ENCODE measurements around the gene NBPF8. TPM values are rescaled to one million over a fixed set of nuclear protein-coding genes. Genes with fewer than 3 reads are reported as not detected.
"Not testable (repeated sequence)": the region's sequence is repeated elsewhere in the genome, so short reads cannot be mapped to it uniquely, and the experiment has no call there.

The NBPF8 gene
- polyA plus RNA-seq (2011; rRNA removed) (10.2 and 11.4 TPM in 2 replicates), polyA plus RNA-seq (2017; fragmentation: RNase III; extraction: RNeasy Plus Mini Kit Qiagen cat#74134 plus additional on column Dnase treatment) (4.4 to 4.7 TPM (median 4.5 TPM) in 3 replicates), polyA minus RNA-seq (2011; rRNA and poly(A)+ RNA removed) (4.7 and 5.6 TPM in 2 replicates)
- polyA plus RNA-seq (2012; cell fraction: cytosol; rRNA removed) = 3.7 and 3.9 TPM in 2 replicates
- polyA plus RNA-seq (2012; cell fraction: nucleus; rRNA removed) = 7.5 and 10.5 TPM in 2 replicates

GRCh38 chr1:120414911-120415480 lies at the start of gene NBPF8:
NBPF8 (plus strand) TSS chr1:120415035; CDS start chr1:120436523, 21,488 bp downstream.
- POLR2A ChIA-PET, H3K4me1 ChIP-seq, CTCF ChIA-PET, H3K9me3 ChIP-seq, FAIRE-seq: not testable (repeated sequence)
- ATAC-seq (peak; percentile 99 to 100), DNase-seq (ENCODE audit: low read depth in 1 of 2, low spot score in 1 of 2) (peak in 1 of 2 experiments; percentile 64)
- WGBS (ENCODE audit: missing lambda C conversion rate) = no CpG with 5 or more reads among the region's 64 CpGs
- peak within 1 kb of the TSS; percentile 62; the same call in 2 of the 3 replicates for H3K4me2 ChIP-seq
- peak within 1 kb of the TSS; percentile 54 for H3K4me3 ChIP-seq
- H3K27ac ChIP-seq = peak within 1 kb of the TSS; percentile 72 to 86

- H3K4me2 ChIP-seq; H3K27ac ChIP-seq; POLR2A ChIA-PET; H3K4me1 ChIP-seq; H3K4me3 ChIP-seq; DNase-seq (ENCODE audit: low read depth in 1 of 2, low spot score in 1 of 2); H3K9me3 ChIP-seq; CTCF ChIA-PET; ATAC-seq; FAIRE-seq: not testable (repeated sequence)
- 71% methylated on average over 4 of the region's 6 CpGs for WGBS (ENCODE audit: missing lambda C conversion rate)
Measured at GRCh38 chr1:120367709-120368108, 47.1 kb upstream of the NBPF8 start.

- CTCF ChIA-PET; POLR2A ChIA-PET; FAIRE-seq; ATAC-seq; DNase-seq (ENCODE audit: low read depth in 1 of 2, low spot score in 1 of 2); H3K4me3 ChIP-seq; H3K27ac ChIP-seq; H3K4me2 ChIP-seq; H3K9me3 ChIP-seq; H3K4me1 ChIP-seq: not testable (repeated sequence)
- WGBS (ENCODE audit: missing lambda C conversion rate) = 76% methylated on average over 5 of the region's 5 CpGs
Measured at GRCh38 chr1:120386651-120387050, 28.2 kb upstream of the NBPF8 start.

- 86% methylated on average over 13 of the region's 29 CpGs for WGBS (ENCODE audit: missing lambda C conversion rate)
- not testable (repeated sequence) for ATAC-seq
Measured at GRCh38 chr1:120388597-120389126, 26.2 kb upstream of the NBPF8 start.

GRCh38 chr1:120391365-120391764 lies 23.5 kb upstream of the NBPF8 start:
- H3K4me2 ChIP-seq; DNase-seq (ENCODE audit: low read depth in 1 of 2, low spot score in 1 of 2); CTCF ChIA-PET; H3K27ac ChIP-seq; H3K4me1 ChIP-seq; H3K4me3 ChIP-seq; FAIRE-seq; H3K9me3 ChIP-seq; ATAC-seq; POLR2A ChIA-PET: not testable (repeated sequence)
- WGBS (ENCODE audit: missing lambda C conversion rate) = 33% methylated on average over 4 of the region's 4 CpGs

More at GRCh38 chr1:120388597-120389126, 26.2 kb upstream of the NBPF8 start:
- H3K27ac ChIP-seq, H3K9me3 ChIP-seq, FAIRE-seq, H3K4me2 ChIP-seq, H3K4me1 ChIP-seq, CTCF ChIA-PET, H3K4me3 ChIP-seq, POLR2A ChIA-PET: not testable (repeated sequence)
- 0 out of 5 replicates have a peak, but pooled peaks of 1 of the 2 experiments have one; percentile 13 for TF ChIP-seq RAD21 (conservative IDR thresholded peaks at IDR 0.05 in 1 of 2, IDR thresholded peaks at IDR 0.05 in 1 of 2)
- peak in 1 of 2 experiments; percentile 50 for DNase-seq (ENCODE audit: low read depth in 1 of 2, low spot score in 1 of 2)

GRCh38 chr1:120393316-120394232 lies 21.3 kb upstream of the NBPF8 start:
- H3K4me2 ChIP-seq = peak overlapping the region; percentile 59
- H3K27ac ChIP-seq; CTCF ChIA-PET; DNase-seq (ENCODE audit: low read depth in 1 of 2, low spot score in 1 of 2); H3K4me1 ChIP-seq; POLR2A ChIA-PET; H3K4me3 ChIP-seq; FAIRE-seq; H3K9me3 ChIP-seq: not testable (repeated sequence)
- WGBS (ENCODE audit: missing lambda C conversion rate) = 31% methylated on average over 5 of the region's 13 CpGs
- TF ChIP-seq CTCF (IDR thresholded peaks at IDR 0.05) = peak; percentile 12; the same call in 1 of the 3 replicates
- ATAC-seq = peak; percentile 50 to 69; a peak in 5 of 6 replicates

- CTCF ChIA-PET; H3K9me3 ChIP-seq; POLR2A ChIA-PET; ATAC-seq; H3K4me3 ChIP-seq; H3K4me2 ChIP-seq; DNase-seq (ENCODE audit: low read depth in 1 of 2, low spot score in 1 of 2); H3K27ac ChIP-seq; FAIRE-seq; H3K4me1 ChIP-seq: not testable (repeated sequence)
- no CpG with 5 or more reads among the region's 1 CpG for WGBS (ENCODE audit: missing lambda C conversion rate)
Measured at GRCh38 chr1:120405348-120405747, 9.5 kb upstream of the NBPF8 start.

- H3K4me2 ChIP-seq; H3K9me3 ChIP-seq; H3K4me1 ChIP-seq; POLR2A ChIA-PET; H3K4me3 ChIP-seq; DNase-seq (ENCODE audit: low read depth in 1 of 2, low spot score in 1 of 2); FAIRE-seq; CTCF ChIA-PET: not testable (repeated sequence)
- ATAC-seq = peak in 1 of 2 experiments; percentile 50; a peak in 3 of 6 replicates
- WGBS (ENCODE audit: missing lambda C conversion rate) = 20% methylated on average over 1 of the region's 16 CpGs
- H3K27ac ChIP-seq = peak overlapping the region in 1 of 2 experiments; percentile 86; a peak in 3 of 6 replicates
Measured at GRCh38 chr1:120414451-120414850, 384 bp upstream of the NBPF8 start.

GRCh38 chr1:120415492-120415961 lies 692 bp downstream of the NBPF8 start:
- ATAC-seq (peak; percentile 68 to 88), DNase-seq (ENCODE audit: low read depth in 1 of 2, low spot score in 1 of 2) (peak in 1 of 2 experiments; percentile 25)
- H3K4me1 ChIP-seq, POLR2A ChIA-PET, CTCF ChIA-PET, H3K9me3 ChIP-seq, FAIRE-seq: not testable (repeated sequence)
- peak overlapping the region; percentile 54 for H3K4me3 ChIP-seq
- H3K27ac ChIP-seq = peak overlapping the region; percentile 72 to 86
- under 1% methylated on average over 8 of the region's 23 CpGs for WGBS (ENCODE audit: missing lambda C conversion rate)
- H3K4me2 ChIP-seq = peak overlapping the region; percentile 62; the same call in 2 of the 3 replicates

Data from A549 (cell line).